Stimulated activated naive CD8-positive, alpha-beta T cell treated with anti-CD3 and anti-CD28 coated beads, Interleukin-15, Interleukin-2, amounts not matched to agents 100 U/mL and 50 U/mL, for 24 hours (primary cell): Measurements from ENCODE around the gene ZNF726.
"Not testable (repeated sequence)": the region's sequence is repeated elsewhere in the genome, so short reads cannot be mapped to it uniquely, and the experiment has no call there.

ENCODE experiments used
- ATAC-seq: fragments of 150-1000 bp; cut with Tn5 transposase; one replicate; pipeline ENCODE4 v1.10.0; 2021
- DNase-seq: peaks from one replicate; pipeline ENCODE4 v3.0.0; 2021

The ZNF726 gene

DNA sequence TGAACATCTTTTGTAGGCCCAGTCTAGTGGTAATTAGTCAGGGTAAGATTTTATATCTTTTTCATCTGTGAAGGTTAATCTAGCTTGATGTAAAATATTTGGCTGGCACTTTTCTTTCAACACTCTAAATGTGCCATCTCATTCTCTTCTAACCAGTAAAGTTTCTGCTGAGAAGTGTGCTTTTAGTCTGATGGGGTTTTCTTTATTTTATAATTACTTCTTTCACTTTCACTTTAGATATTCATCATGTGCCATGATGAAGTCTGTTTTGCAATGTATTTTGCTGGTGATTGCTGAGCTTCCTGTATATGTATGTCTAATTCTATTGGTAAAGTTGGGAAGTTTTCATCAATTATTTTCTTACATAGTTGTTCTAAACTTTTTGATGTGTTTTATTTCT lies 31.9 kb downstream of the ZNF726 start:
- DNase-seq (no peak), ATAC-seq (no peak)

- no peak for DNase-seq
Measured at GRCh38 chr19:23949611-23950010, 34.9 kb downstream of the ZNF726 start.

DNA sequence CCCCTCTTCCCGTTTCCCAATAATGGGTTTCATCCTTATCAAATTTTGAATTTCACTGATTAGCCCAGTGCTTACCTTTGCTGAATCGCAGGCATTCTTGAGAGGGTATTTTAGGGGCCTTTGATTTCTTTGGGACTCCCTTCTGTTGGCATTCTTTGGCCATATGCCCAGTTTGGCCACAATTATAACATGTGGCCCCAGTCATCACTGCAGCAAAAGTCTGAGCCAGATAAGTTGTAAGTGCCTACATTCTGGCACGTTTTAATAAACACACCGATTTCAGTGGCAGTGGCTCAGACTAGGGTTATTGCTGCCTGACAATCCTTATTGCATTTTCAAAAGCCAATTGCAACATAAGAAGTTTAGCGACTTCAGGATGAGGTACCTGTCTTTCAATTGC lies 41.4 kb downstream of the ZNF726 start:
- DNase-seq = no peak

More at GRCh38 chr19:23949611-23950010, 34.9 kb downstream of the ZNF726 start:
- ATAC-seq = no peak

GRCh38 chr19:23957660-23958281 lies 43.1 kb downstream of the ZNF726 start:
- ATAC-seq (no peak), DNase-seq (no peak)

More for the DNA sequence above, 41.4 kb downstream of the ZNF726 start:
- no peak for ATAC-seq

DNA sequence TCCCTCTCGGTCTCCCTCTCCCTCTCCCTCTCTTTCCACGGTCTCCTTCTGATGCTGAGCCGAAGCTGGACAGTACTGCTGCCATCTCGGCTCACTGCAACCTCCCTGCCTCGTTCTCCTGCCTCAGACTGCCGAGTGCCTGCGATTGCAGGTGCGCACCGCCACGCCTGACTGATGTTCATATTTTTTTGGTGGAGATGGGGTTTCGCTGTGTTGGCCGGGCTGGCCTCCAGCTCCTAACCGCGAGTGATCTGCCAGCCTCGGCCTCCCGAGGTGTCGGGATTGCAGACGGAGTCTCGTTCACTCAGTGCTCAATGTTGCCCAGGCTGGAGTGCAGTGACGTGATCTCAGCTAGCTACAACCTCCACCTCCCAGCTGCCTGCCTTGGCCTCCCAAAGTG lies 48.7 kb downstream of the ZNF726 start:
- DNase-seq, ATAC-seq: not testable (repeated sequence)

- not testable (repeated sequence) for ATAC-seq, DNase-seq
Measured at GRCh38 chr19:23963881-23964280, 49.2 kb downstream of the ZNF726 start.

GRCh38 chr19:23964334-23964733 lies 49.6 kb downstream of the ZNF726 start:
- ATAC-seq, DNase-seq: not testable (repeated sequence)

- DNase-seq (no peak), ATAC-seq (no peak)
Measured at GRCh38 chr19:23969630-23970029, 54.9 kb downstream of the ZNF726 start.

GRCh38 chr19:23971598-23971997 lies 56.9 kb downstream of the ZNF726 start:
- ATAC-seq (no peak), DNase-seq (no peak)

DNA sequence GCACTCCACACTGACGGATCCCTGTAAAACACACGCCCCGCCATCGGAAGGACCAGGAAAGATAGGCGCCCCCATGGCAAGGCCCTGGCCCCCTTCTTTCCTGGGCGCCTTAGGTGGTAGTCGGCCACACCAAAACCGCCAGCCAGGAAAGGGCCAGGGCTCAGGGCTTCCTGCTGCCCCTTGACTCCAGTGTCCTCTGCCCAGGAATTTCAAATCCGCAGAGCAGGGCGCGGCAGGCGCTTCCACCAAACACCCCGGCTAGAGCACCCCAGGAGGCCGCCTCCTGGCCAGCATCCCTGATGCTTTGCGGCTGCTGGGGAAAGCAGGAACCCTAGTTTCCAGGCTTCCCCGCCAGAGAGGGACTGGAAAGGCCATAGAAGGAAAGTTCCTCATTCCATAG lies 57.5 kb downstream of the ZNF726 start:
- no peak for ATAC-seq

GRCh38 chr19:23974941-23975340 lies 60.3 kb downstream of the ZNF726 start:
- no peak for ATAC-seq
- no peak for DNase-seq

More for the DNA sequence above, 57.5 kb downstream of the ZNF726 start:
- no peak for DNase-seq

DNA sequence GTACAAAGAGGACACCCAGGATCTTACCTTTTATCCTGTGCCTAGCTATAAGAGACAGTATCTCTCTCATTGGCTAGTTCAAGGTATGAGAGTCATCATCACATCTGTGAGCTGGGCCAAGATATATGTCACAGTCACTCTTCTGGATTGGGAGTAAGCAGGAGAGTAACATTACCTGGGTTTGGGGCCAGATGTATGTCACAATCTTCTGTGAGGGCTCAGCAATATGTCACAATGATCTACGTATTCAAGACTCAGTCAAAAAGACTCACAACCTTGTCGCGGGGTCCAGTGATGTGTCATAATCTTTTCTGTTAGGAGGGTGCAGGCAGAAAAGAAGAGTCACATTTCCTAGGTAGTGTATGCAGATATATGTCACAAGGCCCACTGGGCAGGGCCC lies 61.9 kb downstream of the ZNF726 start:
- ATAC-seq, DNase-seq: not testable (repeated sequence)

GRCh38 chr19:23977256-23977655 lies 62.6 kb downstream of the ZNF726 start:
- not testable (repeated sequence) for ATAC-seq, DNase-seq

GRCh38 chr19:23978068-23978467 lies 63.4 kb downstream of the ZNF726 start:
- DNase-seq (no peak), ATAC-seq (no peak)

DNA sequence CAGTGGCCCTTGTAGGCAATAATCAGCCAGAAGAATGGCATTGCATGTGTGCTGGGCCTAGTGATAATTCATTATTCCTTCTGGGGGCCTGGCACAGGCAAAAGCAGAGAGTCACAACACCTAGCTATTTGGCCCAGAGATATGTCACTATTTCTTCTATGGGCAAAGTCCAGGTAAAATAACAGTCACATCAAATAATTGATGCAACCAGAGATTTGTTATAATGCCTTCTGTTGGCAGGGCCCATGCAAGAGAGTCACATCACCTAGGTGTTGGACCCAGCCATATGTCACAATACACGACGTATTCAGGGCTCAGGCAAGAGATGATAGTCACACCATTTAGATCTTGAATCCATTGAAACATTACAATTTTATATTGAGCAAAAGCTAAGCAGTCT lies 66.1 kb downstream of the ZNF726 start:
- DNase-seq = no peak
- no peak for ATAC-seq

DNA sequence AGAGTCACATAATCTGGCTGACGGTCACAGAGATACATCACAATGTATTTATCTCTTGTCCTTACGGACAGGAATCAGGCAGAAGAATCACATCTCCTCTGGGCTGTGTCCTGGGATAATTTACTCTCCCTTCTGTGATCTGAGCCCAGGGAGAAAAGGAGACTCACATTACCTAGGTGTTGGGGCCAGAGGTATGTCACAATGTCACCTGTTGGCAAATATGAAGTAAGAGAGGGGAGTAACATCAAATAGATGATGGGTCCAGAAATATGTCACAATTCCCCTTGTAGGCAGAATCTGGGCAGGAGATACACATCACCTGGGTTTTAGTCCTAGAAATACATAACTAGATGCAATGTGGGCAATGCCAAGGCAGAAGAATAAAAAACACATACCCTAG lies 67.2 kb downstream of the ZNF726 start:
- no peak for ATAC-seq
- DNase-seq = no peak

DNA sequence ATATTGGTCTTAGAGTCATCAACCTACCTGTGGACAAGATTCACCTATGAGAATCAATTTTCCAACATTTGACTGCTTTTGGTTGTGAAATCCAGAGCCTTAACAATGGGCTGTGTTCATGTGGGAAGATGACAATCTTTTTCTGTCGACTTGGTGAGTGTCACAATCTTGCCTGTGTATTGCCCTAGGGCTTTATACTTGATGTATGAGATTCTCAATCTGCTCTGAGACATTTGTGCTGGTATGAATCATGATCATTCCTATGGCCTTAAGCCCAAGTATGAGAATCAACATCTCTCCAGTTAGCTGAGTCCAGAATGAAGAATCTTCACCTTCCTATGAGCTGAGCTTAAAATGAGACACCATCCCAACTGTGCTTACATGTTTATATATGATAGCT lies 68.7 kb downstream of the ZNF726 start:
- ATAC-seq (no peak), DNase-seq (no peak)
